ENCODE results near the gene CYP2D6.

CYP2D6 gene

GRCh38 chr22:42084874-42085273, 45.7 kb downstream of the CYP2D6 start:
- no peak for DNase-seq (ENCODE audit: low read depth in 2 of 2)

- no peak for DNase-seq (ENCODE audit: low read depth in 2 of 2)
These were observed 47.5 kb downstream of the CYP2D6 start for GRCh38 chr22:42083119-42083518.

DNA sequence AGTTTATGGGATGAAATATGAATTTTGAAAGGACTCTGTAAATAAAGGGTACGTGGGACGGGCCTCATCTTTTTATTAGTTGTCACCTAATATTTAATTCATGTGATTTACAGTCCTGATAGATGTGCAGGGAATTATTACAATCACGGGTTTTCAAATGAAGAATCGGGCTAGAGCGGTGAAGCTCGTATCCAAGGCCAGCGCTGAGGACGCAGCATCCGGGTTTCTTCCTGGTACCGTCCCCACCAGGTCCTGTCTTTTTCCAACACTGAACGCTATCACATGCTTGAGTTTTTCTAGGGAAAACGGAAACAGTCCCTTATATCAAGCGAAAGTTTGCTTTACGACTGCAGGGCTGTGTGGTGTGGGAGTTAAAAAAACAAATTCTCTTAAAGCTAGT, 50.3 kb downstream of the CYP2D6 start:
- DNase-seq (ENCODE audit: low read depth in 2 of 2): no peak

DNA sequence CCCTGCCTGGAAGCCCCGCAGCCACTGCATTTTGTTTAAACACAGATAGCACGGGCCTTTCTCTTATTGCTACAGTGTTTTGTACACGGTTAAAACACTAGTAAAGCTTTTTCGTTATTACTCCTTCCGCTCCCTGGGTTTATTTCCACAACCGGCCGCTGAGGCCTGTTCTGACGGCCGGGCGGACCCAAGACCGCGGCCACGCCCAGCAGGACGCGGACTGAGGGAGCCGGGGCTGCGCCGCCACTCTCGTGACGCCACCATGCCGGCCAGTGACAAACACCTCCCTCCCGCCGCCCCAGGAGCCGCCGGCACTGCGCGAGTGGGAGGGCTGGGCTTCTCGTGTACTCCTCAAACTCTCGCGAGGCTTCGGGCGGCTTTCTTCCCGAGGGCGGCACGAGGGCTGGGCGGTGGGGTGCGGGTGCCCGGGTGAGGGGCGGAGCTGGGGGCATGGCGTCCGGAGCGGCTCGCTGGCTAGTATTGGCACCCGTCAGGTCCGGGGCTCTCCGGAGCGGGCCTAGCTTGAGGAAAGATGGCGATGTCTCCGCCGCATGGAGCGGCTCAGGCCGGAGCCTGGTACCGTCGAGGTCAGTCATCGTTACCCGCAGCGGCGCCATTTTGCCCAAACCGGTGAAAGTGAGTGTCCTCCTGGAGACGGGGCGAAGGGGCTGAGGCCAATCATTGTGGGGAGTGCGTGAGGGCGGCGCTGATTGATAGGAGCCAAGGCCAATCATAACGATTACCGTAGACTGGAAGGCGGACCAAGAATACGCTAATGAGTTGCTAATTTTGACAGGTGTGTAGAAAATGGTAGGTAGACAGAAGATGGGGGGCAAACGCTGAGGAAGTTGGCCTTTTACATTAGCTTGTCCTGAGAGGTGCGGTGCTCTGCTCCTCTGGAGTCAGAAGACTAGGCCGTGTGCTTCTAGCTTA, 51.0 kb downstream of the CYP2D6 start, which contains the start of gene SMDT1:
SMDT1 (plus strand) TSS at position 382 of the 933 bp plus-strand sequence; CDS start at position 451, 69 bp downstream.
- peak; percentile 96 to 97 for DNase-seq (ENCODE audit: low read depth in 2 of 2)

- DNase-seq (ENCODE audit: low read depth in 2 of 2): no peak
These were observed 51.9 kb downstream of the CYP2D6 start for GRCh38 chr22:42078469-42079318.

DNA sequence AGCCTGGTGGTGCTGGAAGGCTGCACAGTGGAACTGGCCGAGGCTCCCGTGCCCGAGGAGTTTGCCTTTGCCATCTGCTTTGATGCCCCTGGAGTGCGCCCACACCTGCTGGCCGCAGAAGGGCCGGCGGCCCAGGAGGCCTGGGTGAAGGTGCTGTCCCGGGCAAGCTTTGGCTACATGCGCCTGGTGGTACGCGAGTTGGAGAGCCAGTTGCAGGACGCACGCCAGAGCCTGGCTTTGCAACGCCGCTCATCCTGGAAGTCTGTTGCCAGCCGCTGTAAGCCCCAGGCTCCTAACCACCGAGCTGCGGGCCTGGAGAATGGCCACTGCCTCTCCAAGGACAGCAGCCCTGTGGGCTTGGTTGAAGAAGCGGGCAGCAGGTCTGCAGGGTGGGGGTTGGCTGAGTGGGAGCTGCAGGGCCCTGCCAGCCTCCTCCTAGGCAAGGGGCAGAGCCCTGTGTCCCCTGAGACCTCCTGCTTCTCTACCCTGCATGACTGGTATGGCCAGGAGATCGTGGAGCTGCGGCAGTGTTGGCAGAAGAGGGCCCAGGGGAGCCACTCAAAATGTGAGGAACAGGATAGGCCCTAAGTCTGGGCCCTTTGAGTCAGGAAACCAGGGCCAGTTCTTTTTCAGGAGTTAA, 53.0 kb downstream of the CYP2D6 start:
- no peak for DNase-seq (ENCODE audit: low read depth in 2 of 2)

DNA sequence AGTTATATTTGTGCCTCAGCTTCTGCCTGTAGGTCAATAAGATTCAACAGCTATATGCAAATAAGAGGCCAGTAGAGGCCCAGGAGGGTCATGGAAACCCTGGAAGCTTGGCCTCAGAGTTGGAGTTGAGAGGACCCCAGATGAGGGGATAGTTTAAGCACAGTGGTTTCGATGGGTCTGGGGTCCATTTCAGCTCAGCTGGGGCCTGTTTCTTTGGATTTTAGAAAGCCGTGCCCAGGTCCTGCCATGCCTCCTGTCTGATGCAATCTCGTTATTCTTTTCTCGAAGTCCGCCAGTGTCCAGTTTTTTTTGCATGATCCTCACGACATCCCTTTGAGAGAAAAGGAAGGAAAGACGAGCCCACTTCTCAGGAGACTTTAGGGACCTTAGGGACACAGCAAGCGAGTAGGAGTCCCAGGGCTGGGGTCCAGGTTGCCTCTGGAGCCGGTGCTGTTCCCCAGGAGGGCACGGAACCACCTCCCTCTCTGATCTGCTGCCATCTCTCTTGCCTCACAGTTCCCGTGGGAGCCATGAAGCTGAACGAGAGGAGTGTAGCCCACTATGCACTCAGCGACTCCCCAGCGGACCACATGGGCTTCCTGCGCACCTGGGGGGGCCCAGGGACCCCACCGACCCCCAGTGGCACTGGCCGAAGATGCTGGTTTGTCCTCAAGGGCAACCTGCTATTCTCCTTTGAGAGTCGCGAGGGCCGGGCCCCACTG, 53.7 kb downstream of the CYP2D6 start:
- DNase-seq (ENCODE audit: low read depth in 2 of 2): no peak
